ENCODE results near the gene IFIT3. TPM values are rescaled to one million over a fixed set of nuclear protein-coding genes. Genes with fewer than 3 reads are reported as not detected.

The IFIT3 gene
- total and polyA plus RNA-seq, 2 of the 8 experiments (the other 6 are each of a cell fraction or from before 2014, with no cell fraction given), result 0.12 to 0.84 TPM

DNA sequence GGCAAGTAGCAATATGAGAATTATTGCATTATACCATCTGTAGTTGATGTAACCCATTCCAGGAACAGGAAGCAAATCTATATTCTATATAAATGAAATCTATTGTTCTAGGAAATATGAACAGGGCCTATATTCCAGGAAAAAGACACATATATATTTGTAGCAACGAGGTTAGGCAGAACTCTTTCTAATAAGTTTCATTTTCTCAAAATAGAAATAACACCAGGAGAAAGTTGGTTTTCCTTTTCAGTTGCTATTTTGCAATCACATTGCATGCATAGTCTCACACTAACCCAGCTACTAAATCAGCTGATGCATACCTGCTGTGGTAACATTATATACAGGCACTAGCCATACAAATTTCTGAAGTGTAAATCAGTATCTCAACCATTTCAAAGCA, 32.2 kb upstream of the IFIT3 start (continued):
- TF ChIP-seq CHD7 (IDR thresholded peaks at IDR 0.05; ENCODE audit: insufficient replicate concordance, low read length) (no peak), NANOG (IDR thresholded peaks at IDR 0.05; ENCODE audit: insufficient read depth, low read depth, low read length, poor library complexity, severe bottlenecking) (no peak), CHD2 (IDR thresholded peaks at IDR 0.05; ENCODE audit: low read length) (no peak), ASH2L (IDR thresholded peaks at IDR 0.05; ENCODE audit: low read length) (no peak), RAD21 (IDR thresholded peaks at IDR 0.05 in 1 of 2, conservative IDR thresholded peaks at IDR 0.05 in 1 of 2; ENCODE audit: low read depth in 2 of 2, low read length in 2 of 2) (no peak), BCL11A (IDR thresholded peaks at IDR 0.05; ENCODE audit: low read depth in 2 of 2, low read length in 2 of 2) (no peak), FOSL1 (IDR thresholded peaks at IDR 0.05; ENCODE audit: insufficient read depth, low read depth, low read length) (no peak), CBX8 (IDR thresholded peaks at IDR 0.05; ENCODE audit: borderline replicate concordance, low read depth, low read length) (no peak)
